Suppressor macrophage (primary cell): ENCODE measurements around the gene AHSG.

Source experiments
- DNase-seq, 4 experiments: peaks; one replicate each; pipeline ENCODE4 v3.0.0-alpha.2; 2020 to 2022

AHSG gene

DNA sequence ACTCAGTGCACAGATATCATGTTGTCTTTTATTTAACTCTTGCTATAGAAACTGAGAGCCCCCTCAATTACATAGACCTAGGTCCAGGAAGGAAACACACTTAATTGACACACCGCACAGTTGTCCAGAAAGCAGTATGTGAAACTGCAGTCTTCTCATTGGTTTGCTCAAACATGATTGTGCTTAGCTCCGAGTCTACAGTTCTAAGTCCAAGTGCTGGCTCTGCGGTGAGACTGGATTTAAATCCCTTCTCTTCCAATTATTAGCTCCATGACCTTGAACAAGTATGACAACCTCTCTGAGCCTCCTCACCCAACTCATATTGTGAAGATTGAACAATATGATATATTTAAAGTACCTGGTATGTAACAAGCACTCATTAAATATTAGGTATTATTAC is 19.0 kb upstream of the AHSG start:
- DNase-seq = no peak

DNA sequence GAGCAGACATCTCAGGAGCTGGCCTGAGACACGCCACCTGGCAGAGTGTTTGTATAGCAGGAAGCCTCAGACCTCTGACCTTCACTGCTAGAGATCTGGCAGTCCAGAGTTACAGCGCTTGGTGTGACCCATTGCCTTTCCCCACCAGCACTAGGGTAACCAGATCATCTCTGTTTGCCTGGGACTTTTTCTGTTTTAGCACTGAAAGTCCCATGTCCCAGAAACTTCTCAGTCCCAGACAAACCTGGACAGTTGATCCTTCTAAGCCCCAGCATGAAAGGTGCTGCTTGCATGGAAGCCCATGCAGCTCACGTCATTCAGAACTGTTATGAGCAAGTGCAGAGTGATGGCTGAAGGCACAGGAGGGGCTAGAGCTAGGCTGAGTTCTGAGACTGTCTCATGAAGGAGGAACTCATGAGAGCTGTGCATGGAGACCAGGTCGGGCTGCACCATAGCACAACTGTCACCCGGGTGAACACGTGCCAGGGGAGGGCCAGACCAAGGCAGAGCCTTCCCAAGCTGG is 18.2 kb upstream of the AHSG start:
- no peak for DNase-seq

DNA sequence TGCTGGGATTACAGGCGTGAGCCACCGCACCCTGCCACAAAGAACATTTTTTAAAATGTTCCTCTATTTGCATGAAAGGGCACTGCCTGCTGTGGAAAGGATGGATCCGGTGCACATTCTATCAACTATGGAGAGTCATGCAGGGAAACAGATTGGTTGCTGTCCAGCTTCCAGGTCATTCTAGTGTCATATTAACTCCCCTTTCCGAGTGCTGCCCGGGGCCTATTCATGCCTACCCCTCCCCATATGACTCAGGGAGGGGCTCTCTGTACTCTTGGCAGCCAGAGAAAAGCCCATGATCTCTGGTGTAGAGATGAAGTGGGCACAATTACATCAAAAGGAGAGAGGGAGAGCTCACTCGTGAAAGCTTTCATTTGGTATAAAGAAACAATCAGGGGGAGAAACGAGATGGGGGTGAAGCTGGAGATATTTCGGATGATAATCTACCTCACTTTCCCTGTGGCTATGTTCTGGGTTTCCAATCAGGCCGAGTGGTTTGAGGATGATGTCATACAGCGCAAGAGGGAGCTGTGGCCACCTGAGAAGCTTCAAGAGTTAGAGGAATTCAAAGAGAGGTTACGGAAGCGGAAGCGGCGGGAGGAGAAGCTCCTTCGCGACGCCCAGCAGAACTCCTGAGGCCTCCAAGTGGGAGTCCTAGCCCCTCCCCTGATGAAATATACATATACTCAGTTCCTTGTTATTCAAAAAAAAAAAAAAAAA is 16.1 kb upstream of the AHSG start:
- no peak for DNase-seq

DNA sequence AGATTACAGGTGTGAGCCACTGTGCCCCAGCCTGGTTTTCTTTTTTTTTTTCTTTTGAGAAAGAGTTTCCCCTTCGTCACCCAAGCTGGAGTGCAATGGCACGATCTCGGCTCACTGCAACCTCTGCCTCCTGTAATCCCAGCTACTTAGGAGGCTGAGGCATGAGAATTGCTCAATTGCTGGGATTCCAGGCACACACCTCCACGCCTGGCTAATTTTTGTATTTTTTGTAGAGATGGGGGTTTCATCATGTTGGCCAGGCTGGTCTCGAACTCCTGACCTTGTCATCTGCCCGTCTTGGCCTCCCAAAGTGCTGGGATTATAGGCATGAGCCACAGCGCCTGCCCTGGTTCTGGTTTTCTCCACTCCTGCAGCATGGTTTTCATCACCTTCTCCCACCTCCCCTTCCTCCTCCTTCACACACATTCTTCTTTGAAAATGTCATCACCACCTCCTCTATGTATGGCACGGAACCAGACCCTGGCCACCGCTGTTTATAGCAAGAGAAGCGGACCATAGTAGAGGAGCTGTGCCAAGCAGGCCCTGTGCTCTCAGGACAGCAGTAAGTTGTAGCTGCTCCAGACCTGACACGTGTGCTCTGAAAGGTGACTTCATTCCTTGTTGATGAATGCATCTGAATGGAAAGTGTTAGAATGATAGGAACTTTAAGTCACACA is 14.6 kb upstream of the AHSG start:
- DNase-seq = no peak

DNA sequence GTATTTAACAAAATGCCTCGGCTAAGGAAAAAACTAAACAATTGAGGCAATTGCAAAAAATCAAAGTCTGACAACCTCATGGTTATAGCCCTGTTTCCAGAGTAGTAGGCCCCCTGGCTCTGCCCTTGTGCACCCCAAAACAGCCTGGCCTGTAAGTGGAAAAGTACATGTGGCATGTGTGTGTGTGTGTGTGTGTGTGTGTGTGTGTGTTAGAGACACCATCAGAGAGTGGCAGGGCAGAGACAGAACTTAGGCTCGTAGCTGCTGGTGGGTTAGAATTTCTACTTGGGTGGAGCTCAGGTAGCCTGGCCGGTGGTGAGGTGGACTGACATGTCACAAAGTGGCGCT is 14.1 kb upstream of the AHSG start:
- DNase-seq = no peak

DNA sequence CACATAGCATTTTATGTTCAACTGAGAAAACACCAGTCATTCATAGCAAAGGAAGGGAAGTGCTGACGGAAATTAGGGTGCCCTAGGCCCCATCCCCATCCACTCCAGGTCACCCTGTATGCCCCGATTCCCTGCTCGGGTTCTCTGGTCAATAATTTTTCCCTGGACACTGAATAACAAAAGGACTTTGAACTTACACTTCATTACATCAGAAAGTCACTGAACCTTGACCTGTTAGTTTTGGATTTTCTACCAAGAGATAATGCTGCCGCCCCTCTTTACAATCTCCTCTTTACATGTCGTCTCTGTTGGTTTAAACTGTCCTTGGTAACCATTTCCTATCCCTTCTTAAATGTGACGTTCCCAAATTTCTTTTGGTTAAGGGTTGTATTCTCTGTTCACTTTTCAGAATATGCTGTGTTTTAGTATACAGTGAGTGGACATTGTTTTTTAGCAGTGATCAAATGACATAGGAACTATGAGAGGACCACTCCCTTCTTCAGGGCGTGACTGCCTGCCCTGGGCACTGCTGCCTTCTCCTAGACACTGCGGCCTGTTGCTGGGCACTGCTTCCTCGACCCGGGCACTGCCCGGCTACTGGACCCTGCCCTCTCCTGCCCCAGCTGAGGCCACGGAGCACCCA is 13.6 kb upstream of the AHSG start:
- DNase-seq = no peak

DNA sequence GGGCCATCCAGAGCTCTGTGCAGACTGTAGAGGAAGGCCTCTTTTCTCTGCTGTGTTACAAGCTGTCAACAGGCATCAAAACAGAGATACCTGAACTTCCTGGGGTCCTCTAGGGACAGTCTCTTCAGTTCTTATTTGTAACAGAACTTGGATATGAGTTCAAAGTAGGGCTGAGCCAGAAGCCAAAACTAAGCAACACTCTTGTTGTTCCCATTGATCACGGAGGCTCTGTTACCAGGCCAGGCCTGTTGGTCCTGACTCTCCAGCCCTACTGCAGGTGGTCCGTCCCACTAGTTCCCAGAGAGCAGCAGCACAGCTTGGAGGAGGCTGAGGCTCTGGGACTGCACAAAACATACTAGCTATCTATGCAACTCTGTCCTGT is 13.1 kb upstream of the AHSG start:
- DNase-seq = no peak

DNA sequence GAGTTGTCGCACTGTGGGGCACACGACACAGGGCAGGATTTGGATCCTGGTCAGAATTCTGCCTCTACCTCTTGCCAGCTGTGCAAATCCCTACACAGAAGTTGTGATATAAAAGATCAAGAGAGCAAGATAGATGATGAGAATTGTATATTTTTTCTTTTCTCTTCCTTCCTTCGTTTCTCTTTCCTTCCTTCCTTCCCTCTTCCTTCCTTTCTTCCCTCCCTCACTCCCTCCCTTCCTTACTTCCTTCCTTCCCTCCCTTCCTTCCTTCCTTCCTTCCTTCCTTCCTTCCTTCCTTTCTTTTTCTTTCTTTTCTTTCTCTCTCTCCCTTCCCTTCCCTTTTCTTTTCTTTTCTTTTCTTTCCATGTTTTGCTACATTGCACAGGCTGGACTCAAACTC is 12.0 kb upstream of the AHSG start:
- no peak for DNase-seq

DNA sequence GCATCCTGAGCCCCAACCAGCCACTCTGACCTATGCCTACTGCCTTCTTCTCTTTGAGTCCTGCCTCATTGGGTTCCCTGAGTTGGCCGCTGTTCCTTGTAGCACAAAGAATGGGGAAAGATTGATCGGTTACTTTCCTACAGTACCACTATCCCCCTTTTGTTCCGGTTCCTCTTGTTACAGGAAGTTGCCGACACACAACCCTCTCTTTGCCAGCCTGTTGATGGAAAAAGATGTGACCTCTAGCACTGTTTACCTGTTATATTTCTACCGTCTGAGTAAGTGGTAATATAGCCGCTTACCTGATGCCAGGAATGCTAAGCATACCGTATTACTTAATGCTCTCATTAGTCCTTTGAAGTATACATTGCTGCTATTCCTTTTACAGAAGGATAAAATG is 9.7 kb upstream of the AHSG start:
- DNase-seq = no peak

DNA sequence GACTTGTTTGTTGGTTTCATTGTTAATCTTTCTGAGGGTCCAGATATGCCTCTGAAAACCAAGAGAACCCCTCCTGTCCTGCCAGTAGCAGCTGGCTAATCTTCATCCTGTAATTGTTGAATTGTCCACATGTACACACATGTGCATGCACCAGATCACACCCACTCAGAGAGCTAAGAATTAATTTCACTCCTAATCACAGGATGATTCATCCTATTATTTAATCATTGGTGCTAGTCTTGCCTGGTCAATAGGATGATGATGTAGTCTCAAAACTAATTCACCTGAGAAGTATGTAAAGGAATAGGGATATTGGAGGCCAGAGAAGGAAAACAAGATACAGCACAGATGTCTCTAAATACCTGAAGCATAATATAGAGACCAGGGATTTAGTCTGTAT is 7.8 kb upstream of the AHSG start:
- DNase-seq = no peak

DNA sequence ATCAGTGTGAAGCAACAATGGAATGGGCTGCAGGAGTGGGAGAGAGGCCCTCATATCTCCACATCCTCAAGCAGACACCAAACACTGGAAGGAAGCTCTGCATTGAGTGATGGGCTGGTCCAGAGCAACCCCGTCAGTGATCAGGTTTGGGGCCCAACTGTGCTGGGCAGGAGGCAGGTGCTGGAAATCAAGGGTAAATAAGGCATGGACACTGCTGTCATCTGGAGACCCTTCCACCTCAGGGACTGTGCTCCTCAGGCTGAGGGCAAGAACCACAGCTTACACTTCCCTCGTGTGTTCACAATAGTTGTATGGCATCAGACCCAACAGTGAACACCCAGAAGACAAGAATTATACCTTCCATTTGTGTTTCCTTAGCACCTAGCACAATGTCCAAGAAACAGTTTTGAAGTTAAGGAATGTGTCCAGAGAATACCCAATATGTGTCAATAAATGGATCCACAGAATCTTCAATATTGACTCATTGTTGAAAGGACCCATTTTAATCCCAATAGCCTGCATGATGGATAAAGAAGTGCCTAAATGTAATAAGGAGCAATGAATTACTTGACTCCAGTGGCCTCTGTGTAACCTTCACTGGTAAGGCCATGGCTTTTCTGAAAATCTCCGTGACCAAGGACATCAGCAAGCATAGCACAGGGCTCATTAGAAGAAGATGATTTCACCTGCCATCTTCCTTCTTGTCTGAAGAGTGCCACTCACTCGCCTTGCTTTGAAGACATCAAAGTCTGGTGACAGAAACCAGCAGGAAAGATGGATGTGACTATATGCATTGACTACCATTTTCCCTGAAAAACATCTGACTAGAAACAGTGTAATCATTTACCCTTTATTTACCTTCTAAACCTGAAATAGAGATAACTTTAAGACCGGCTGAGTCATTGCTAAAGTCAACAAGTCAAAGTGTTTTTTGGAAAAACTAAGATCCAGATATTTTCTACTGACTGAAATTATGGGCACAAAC is 7.0 kb upstream of the AHSG start:
- no peak for DNase-seq

DNA sequence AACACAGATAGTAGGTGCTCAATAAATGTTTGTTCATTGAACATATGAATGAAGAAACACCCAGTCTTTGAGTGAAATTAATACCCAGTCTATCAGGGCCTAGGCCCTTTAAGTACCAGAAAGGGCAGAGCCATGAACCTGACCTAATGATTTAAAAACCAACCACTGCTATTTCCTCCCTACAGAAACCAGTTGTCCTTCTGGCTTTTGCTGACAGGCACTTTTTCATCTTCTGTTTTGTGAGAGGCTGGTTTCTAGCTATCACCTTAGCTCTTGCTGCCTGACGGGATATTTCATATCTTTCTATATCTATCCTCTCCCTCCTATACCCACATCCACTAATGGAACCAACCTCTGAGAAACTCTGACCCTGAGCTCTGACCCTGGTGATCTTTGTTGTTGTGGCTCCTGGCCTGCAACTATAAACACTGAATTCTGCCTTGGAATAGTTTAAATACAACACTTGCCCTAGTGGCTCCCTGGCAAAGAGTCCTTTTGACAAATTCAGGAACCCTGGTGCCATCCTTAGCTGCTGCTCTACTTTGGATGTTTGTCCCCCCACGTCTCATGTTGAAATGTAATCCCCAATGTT is 4.1 kb upstream of the AHSG start:
- DNase-seq = no peak

DNA sequence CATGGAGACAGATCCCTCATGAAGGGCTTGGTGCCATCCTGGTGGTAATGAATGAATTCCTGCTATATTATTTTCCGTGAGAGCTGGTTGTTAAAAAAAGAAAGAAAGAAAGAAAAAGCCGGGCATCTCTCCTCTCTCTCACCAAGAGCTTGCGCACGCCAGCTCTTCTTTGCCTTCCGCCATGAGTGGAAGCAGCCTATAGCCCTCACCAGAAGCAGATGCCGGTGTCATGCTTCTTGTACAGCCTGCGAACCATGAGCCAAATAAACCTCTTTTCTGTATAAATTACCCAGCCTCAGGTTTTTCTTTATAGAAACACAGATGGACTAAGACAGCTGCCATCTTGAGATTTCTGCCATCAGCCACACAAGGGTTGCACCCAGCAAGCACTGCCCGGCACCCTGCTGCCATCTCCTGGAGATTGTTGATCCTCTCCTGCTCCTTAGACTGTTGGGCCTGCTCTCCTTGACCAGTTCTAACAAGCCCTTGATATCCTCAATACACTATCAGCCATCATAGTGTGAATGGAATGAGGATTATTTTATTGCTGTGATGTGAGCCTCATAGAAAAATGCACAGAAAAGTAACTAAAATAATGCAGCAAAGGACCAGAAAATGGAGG is 3.5 kb upstream of the AHSG start:
- DNase-seq = peak in 3 of 4 experiments; percentile 29 to 60 (median 46)

DNA sequence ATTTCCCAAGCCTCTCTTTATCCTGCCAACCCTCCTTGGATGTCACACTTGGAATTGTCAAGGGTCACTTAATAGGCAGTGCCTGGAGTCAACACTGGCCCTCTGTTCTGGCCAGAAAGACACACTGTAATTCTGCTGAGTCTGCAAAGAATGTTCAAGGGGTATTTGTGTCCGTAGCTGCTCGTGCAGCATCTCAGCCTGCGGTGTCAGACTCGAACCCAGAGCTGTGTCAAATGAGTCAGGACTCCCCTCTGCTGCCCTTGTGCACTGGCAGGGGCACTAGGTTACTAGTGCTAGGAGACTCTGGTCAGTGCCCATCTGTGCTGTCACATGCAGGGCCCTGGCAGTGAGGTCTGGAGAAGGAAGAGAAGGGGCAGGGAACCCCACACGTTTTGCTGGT is 795 bp upstream of the AHSG start:
- no peak for DNase-seq

DNA sequence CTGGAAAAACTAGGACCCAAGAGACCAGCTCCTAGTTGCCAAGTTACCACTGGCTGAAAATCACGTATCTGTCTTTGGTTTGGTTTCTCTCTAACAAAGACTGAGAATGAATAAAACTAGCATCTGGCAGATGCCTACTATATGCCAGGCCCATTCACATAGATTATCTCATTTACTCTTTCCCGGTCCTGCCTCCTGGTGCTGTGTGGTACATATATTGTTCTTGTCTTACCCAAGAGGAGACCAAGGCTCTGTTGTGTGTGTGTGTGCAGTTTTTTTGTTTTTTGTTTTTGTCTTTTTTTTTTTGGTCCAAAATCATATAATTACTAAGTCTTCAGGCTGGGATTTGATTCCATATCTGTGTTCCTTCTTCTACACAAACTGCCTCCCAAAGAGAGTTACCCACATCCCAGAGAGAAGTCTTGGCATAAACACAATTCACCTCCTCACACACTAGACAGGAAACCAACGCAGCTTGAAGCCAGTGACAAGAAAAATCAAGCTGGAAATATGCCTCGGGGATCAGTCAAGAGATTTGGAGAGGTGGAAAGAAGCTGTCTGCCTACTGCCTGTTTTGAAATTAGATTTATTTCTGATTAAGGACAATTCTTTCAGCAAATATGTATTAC is 891 bp downstream of the AHSG start:
- no peak for DNase-seq

DNA sequence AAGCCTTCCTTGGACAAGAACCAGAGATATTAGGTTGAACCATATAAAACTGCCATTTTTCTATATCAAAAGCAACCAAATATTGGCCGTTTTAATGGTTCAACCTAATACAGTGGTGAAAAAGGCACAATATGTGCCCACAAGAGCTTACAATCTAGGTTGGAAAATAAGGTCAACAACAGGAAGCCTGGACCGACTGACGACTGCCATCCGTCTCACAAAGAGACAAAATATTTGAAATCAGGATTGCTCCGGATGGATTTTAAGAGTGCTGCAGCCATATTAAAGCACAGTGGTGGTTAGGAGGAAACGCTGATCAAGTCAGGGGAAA is 1.4 kb downstream of the AHSG start:
- no peak for DNase-seq

DNA sequence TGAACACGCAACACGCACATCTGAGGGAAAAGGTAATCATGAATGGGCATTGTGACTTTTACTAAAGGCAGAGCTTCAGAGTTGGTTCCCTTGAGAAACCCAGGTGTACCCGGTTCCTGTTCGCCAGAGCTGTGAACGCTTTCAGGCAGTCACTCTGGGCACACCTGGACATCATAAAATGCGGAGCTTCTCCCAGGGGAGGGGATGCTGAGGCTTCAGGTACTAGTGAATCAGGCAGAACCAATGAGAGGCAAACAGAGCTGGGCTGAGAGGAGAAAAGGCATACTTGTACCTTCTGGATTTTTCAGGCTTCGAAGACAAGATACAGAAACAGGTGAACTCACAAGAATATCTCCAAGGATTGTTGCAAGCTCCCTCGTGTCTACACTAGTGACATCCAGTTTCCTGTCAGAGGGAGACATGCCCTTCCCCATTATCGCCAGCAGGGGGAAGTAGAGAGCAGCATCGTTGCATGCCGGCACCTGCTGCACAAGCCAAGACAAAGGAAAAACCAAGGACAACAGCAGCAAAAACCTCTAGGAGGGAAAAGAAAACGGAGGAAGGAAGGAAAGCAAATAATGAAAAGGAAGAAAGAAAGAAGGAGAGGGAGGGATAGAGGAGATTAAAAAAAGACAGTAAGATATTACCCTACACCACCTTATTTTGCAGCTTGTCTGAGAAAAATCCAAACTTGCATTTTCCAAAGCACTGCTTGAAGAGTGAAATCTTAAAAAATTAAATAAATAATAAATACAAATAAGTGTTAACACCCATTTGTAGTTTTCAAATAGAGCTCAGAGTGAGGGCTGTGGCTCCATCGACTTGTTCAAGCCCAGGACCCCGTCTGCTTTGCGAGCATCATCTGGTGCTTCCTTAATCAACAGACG is 2.0 kb downstream of the AHSG start:
- peak; percentile 77 to 86 (median 81) for DNase-seq

DNA sequence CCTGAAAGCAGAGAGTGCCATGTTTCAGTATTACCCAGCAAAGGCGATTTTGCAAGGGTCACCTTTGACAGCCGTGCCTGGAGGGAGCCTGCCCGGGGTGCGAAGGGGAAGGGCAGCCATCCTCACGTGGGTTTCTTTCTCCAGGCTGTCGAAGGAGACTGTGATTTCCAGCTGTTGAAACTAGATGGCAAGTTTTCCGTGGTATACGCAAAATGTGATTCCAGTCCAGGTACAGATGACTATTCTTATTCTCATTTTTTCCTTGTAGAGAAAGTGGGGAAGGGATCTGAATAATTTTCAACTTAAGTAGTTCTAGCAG is 3.4 kb downstream of the AHSG start:
- DNase-seq = no peak

DNA sequence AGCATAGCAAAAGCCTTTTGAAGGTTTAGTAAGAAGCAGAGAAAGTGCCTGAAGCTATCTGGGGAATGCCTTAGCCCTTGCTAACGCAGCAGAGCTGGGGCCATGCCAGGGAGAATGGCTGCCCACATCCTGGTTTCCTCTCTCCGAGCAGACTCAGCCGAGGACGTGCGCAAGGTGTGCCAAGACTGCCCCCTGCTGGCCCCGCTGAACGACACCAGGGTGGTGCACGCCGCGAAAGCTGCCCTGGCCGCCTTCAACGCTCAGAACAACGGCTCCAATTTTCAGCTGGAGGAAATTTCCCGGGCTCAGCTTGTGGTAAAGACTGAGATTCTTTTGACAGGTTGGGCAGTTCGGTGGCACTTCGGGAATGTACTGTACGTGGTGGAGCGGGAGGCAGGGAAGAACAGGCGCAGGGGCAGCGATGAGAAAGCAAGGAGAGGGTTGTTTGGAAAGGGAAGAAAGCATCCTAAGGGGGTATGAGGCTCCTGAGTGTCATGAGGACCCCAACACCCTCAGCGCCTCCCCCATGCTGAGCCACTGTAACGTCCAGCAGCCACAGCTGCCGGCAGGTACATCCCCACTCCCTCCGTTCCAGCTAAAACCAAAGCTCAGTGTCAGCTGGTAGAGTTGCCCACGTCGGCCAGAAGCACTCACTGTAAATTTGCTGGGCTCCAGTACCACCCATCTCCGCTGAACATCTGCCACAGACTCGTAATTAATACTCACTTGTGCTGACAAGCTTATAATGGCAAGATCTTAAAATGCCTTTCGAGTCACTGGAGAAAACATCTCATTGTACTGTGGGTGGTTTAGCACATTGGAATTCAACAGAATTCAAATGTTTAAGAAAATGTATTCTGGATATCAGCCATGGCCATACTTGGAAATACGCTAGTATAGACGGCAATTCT is 4.4 kb downstream of the AHSG start:
- DNase-seq = peak; percentile 85 to 95 (median 90)
